Testis (tissue), 2 donors: Measurements from ENCODE around the gene TIMM10.

ENCODE experiments used
- POLR2A ChIP-seq: fragments of 450-650 bp; IDR thresholded peaks from one replicate; pipeline ENCODE4 v1.6.1; 2017; ENCODE audit warnings: antibody characterized with exemption, mild to moderate bottlenecking, moderate library complexity
- TF ChIP-seq, protein P1 (sequence below), 3 experiments: fragments of 450-650 bp in 2 of 3; fragments of 200-600 bp in 1 of 3; sonication (generic) in 1 of 3; IDR thresholded peaks; one replicate each; pipeline ENCODE4 v1.5.1; 2016 to 2019; ENCODE audit warnings: antibody characterized with exemption in 3 of 3, mild to moderate bottlenecking in 2 of 3, moderate library complexity in 1 of 3

DNA sequence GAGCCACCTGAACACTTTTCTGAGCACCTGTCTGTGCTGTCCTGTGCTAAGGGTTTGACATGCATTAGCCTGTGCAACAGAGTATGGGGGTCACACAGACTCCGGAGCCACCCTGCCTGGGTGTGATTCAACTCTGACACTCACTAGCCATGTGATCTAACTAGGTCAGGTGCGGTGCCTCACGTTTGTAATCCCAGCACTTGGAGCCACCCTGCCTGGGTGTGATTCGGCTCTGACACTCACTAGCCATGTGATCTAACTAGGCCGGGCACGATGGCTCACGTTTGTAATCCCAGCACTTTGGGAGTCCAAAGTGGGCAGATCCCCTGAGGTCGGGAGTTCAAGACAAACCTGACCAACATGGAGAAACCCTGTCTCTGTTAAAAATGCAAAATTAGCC is 25.5 kb upstream of the TIMM10 start:
- TF ChIP-seq POLR2A = no peak
- TF ChIP-seq, protein P1, sequence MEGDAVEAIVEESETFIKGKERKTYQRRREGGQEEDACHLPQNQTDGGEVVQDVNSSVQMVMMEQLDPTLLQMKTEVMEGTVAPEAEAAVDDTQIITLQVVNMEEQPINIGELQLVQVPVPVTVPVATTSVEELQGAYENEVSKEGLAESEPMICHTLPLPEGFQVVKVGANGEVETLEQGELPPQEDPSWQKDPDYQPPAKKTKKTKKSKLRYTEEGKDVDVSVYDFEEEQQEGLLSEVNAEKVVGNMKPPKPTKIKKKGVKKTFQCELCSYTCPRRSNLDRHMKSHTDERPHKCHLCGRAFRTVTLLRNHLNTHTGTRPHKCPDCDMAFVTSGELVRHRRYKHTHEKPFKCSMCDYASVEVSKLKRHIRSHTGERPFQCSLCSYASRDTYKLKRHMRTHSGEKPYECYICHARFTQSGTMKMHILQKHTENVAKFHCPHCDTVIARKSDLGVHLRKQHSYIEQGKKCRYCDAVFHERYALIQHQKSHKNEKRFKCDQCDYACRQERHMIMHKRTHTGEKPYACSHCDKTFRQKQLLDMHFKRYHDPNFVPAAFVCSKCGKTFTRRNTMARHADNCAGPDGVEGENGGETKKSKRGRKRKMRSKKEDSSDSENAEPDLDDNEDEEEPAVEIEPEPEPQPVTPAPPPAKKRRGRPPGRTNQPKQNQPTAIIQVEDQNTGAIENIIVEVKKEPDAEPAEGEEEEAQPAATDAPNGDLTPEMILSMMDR (IDR thresholded peaks at IDR 0.05) = no peak
